NT2/D1 (cell line): ENCODE data around the gene COQ2.
"Not testable (repeated sequence)": the region's sequence is repeated elsewhere in the genome, so short reads cannot be mapped to it uniquely, and the experiment has no call there.

Experiments used
- DNase-seq: peaks from one replicate; pipeline ENCODE4 v3.0.0-alpha.2; 2011; ENCODE audit warnings: low read depth, low spot score
- H3K27me3 ChIP-seq: 2 replicates; pipeline ENCODE4 v1.6.0; 2011; ENCODE audit warnings: mild to moderate bottlenecking; ENCODE audit not compliant: insufficient read length, insufficient read depth
- H3K36me3 ChIP-seq: 2 replicates; pipeline ENCODE4 v1.6.1; 2011; ENCODE audit warnings: mild to moderate bottlenecking, low read length, mixed read lengths; ENCODE audit not compliant: insufficient read depth, insufficient read length
- H3K4me1 ChIP-seq: 2 replicates; pipeline ENCODE4 v1.5.1; 2011; ENCODE audit not compliant: insufficient read depth, insufficient read length
- H3K4me3 ChIP-seq: 2 replicates; pipeline ENCODE4 v1.5.1; 2011; ENCODE audit warnings: low read depth; ENCODE audit not compliant: insufficient read length
- H3K9ac ChIP-seq: 2 replicates; pipeline ENCODE4 v1.6.0; 2011; ENCODE audit warnings: low read depth; ENCODE audit not compliant: insufficient read length
- H3K9me3 ChIP-seq: 2 replicates; pipeline ENCODE4 v1.5.1; 2011; ENCODE audit warnings: mild to moderate bottlenecking, low read length; ENCODE audit not compliant: insufficient read depth
- SUZ12 ChIP-seq: IDR thresholded peaks from 2 replicates; pipeline ENCODE4 v1.6.1; 2011; ENCODE audit not compliant: insufficient read length, insufficient read depth; ENCODE audit errors: extremely low read depth
- YY1 ChIP-seq: IDR thresholded peaks from 2 replicates; pipeline ENCODE4 v1.6.1; 2011; ENCODE audit not compliant: insufficient read length, insufficient read depth
- ZNF274 ChIP-seq: IDR thresholded peaks from 2 replicates; pipeline ENCODE4 v1.6.1; 2011; ENCODE audit warnings: mild to moderate bottlenecking, low read depth, low read length

The COQ2 gene

GRCh38 chr4:83284193-83285054, at the start of gene COQ2:
COQ2 (minus strand) TSS chr4:83284798; CDS start chr4:83284764, 34 bp downstream.
- Histone ChIP-seq H3K4me1 (no peaks in the 10 kb centered on the region), H3K9me3 (no peaks in the 10 kb centered on the region), H3K36me3 (no peaks in the 10 kb centered on the region), H3K9ac (peak within 1 kb of the TSS; percentile 81), H3K4me3 (peak within 1 kb of the TSS; percentile 49), H3K27me3 (no peaks in the 10 kb centered on the region)
- DNase-seq = peak; percentile 76
- TF ChIP-seq SUZ12 (no peak), YY1 (peak; percentile 29), ZNF274 (no peak)

GRCh38 chr4:83331956-83332355, 47.4 kb upstream of the COQ2 start:
- no peak for DNase-seq
- Histone ChIP-seq H3K9me3 (no peaks in the 10 kb centered on the region), H3K4me3 (no peak overlapping the region), H3K4me1 (no peaks in the 10 kb centered on the region), H3K9ac (no peak overlapping the region), H3K36me3 (no peaks in the 10 kb centered on the region), H3K27me3 (peaks cover 52% of the 10 kb centered on the region)
- TF ChIP-seq SUZ12 = no peak
- TF ChIP-seq YY1 = no peak
- no peak for TF ChIP-seq ZNF274

- Histone ChIP-seq H3K27me3 (peaks cover 30% of the 10 kb centered on the region), H3K4me3 (no peak overlapping the region), H3K4me1 (no peaks in the 10 kb centered on the region), H3K9me3 (no peaks in the 10 kb centered on the region), H3K36me3 (no peaks in the 10 kb centered on the region), H3K9ac (no peak overlapping the region)
- no peak for DNase-seq
- TF ChIP-seq SUZ12 (no peak), YY1 (no peak), ZNF274 (no peak)
Observed at GRCh38 chr4:83329521-83330110, 45.0 kb upstream of the COQ2 start.

- Histone ChIP-seq H3K36me3 (no peaks in the 10 kb centered on the region), H3K4me1 (no peaks in the 10 kb centered on the region), H3K27me3 (peaks cover 20% of the 10 kb centered on the region)
Observed at GRCh38 chr4:83328521-83329187, 44.1 kb upstream of the COQ2 start.

GRCh38 chr4:83326546-83326945, 41.9 kb upstream of the COQ2 start:
- no peaks in the 10 kb centered on the region for H3K36me3 ChIP-seq
- no peak overlapping the region for H3K4me3 ChIP-seq
- no peak overlapping the region for H3K9ac ChIP-seq
- no peaks in the 10 kb centered on the region for H3K4me1 ChIP-seq
- TF ChIP-seq YY1 (no peak), SUZ12 (no peak), ZNF274 (no peak)
- H3K27me3 ChIP-seq = peaks cover under 1% of the 10 kb centered on the region
- no peak for DNase-seq
- no peaks in the 10 kb centered on the region for H3K9me3 ChIP-seq

More at GRCh38 chr4:83328521-83329187, 44.1 kb upstream of the COQ2 start:
- Histone ChIP-seq H3K9ac (no peak overlapping the region), H3K9me3 (no peaks in the 10 kb centered on the region), H3K4me3 (no peak overlapping the region)
- DNase-seq = no peak
- TF ChIP-seq ZNF274 (no peak), SUZ12 (no peak), YY1 (no peak)

GRCh38 chr4:83325306-83325705, 40.7 kb upstream of the COQ2 start:
- H3K4me1 ChIP-seq, H3K27me3 ChIP-seq, H3K9ac ChIP-seq, H3K4me3 ChIP-seq, DNase-seq, H3K9me3 ChIP-seq, H3K36me3 ChIP-seq: not testable (repeated sequence)

GRCh38 chr4:83323136-83323535, 38.5 kb upstream of the COQ2 start:
- Histone ChIP-seq H3K27me3 (no peaks in the 10 kb centered on the region), H3K4me1 (no peaks in the 10 kb centered on the region), H3K36me3 (no peaks in the 10 kb centered on the region), H3K9me3 (no peaks in the 10 kb centered on the region), H3K4me3 (no peak overlapping the region), H3K9ac (no peak overlapping the region)
- DNase-seq = no peak
- TF ChIP-seq YY1 = no peak
- no peak for TF ChIP-seq SUZ12
- TF ChIP-seq ZNF274 = no peak
